DND-41 (cell line): ENCODE measurements around the gene ZNF813.

ENCODE experiments used
- ATAC-seq: fragments of 200-7000 bp; cut with Tn5 transposase; 3 replicates; pipeline ENCODE4 v1.9.1; 2021; ENCODE audit warnings: low read depth; ENCODE audit not compliant: insufficient read depth
- DNase-seq: peaks from one replicate; pipeline ENCODE4 v3.0.0-alpha.2; 2020
- H2AFZ ChIP-seq: 2 replicates; pipeline ENCODE4 v1.6.0; 2012; ENCODE audit warnings: low read depth, low read length
- H3K27ac ChIP-seq: 2 replicates; pipeline ENCODE4 v1.5.1; 2012; ENCODE audit warnings: low read length, inconsistent platforms
- H3K27me3 ChIP-seq: fragments of 200-600 bp; sonication (generic); 2 replicates; pipeline ENCODE4 v1.6.0; 2012; ENCODE audit warnings: low read length, mild to moderate bottlenecking, inconsistent platforms; ENCODE audit not compliant: insufficient read depth, poor library complexity
- H3K36me3 ChIP-seq: 2 replicates; pipeline ENCODE4 v1.5.1; 2012; ENCODE audit warnings: low read length, inconsistent platforms; ENCODE audit not compliant: insufficient read depth
- H3K4me1 ChIP-seq: 2 replicates; pipeline ENCODE4 v1.5.1; 2012; ENCODE audit warnings: mild to moderate bottlenecking, low read length; ENCODE audit not compliant: insufficient read depth
- H3K4me2 ChIP-seq: 2 replicates; pipeline ENCODE4 v1.6.0; 2012; ENCODE audit warnings: mild to moderate bottlenecking, moderate library complexity, low read length, inconsistent platforms; ENCODE audit not compliant: insufficient read depth
- H3K4me3 ChIP-seq, 2 experiments: fragments of 200-600 bp in 1 of 2; shearing (Covaris generic) in 1 of 2; 2 replicates each; pipeline ENCODE4 v1.5.1; 2012 to 2016; ENCODE audit warnings: inconsistent platforms in 2 of 2, low read length in 2 of 2, mild to moderate bottlenecking in 2 of 2, low read depth in 1 of 2, moderate library complexity in 1 of 2
- H3K79me2 ChIP-seq: 2 replicates; pipeline ENCODE4 v1.6.0; 2012; ENCODE audit warnings: low read length, inconsistent platforms; ENCODE audit not compliant: insufficient read depth
- H3K9ac ChIP-seq: 2 replicates; pipeline ENCODE4 v1.6.0; 2012; ENCODE audit warnings: low read depth, mild to moderate bottlenecking, inconsistent platforms, low read length, moderate library complexity
- H3K9me3 ChIP-seq: 2 replicates; pipeline ENCODE4 v1.5.1; 2012; ENCODE audit warnings: low read length, moderate library complexity, mild to moderate bottlenecking, inconsistent platforms; ENCODE audit not compliant: insufficient read depth, severe bottlenecking
- H4K20me1 ChIP-seq: 2 replicates; pipeline ENCODE4 v1.6.0; 2012; ENCODE audit warnings: low read length; ENCODE audit not compliant: insufficient read depth
- EZH2 ChIP-seq: IDR thresholded peaks from 3 replicates; pipeline ENCODE4 v1.6.1; 2012; ENCODE audit warnings: borderline replicate concordance, low read depth, mild to moderate bottlenecking, moderate library complexity, low read length, inconsistent platforms; ENCODE audit not compliant: severe bottlenecking
- TF ChIP-seq, protein P1 (sequence below): IDR thresholded peaks from 2 replicates; pipeline ENCODE4 v1.5.1; 2012; ENCODE audit warnings: borderline replicate concordance, low read length, moderate library complexity, mild to moderate bottlenecking; ENCODE audit not compliant: poor library complexity, severe bottlenecking; ENCODE audit errors: extremely low read depth

Gene ZNF813

DNA sequence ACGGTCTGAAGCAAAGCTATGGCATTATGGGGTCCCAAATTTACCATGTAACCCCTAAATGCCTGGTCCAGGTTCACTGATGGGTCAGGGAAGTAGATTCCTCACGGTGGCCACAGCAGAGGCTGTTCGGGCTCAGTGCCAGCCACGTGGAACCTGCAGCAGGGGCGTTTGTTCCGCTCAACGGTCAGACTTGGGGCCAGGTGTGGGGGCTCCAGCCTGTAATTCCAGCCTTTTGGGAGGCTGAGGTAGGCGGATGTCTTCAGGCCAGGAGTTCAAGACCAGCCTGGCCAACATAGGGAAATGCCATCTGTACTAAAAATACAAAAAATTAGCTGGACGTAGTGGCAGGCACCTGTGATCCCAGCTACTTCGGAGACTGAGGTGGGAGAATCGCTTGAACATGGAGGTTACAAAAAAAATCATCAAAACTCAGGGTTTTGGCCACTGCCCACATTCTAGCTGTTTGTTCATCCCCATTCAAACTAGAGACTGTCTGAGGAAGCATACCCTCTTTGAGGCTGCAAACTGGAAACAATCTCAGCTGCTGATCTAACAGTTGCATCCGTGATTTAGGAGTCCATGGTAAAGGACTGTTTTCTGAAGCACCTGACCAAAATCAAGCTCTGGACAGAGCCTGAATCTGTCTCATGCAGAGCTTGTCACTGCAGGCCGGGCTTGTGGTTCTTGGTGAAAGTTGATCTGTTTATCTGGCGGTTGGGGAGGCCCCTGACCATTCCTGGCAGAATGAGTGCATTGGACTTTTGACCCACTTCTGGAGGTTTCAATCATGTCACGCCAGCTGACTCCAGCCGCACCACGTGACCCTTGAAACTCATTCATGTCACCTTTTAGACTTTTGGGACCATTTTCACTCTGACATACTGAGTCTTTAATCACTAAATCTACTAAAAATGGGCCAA, 40.2 kb downstream of the ZNF813 start:
- Histone ChIP-seq H3K79me2 (no peaks in the 10 kb centered on the region), H3K36me3 (no peaks in the 10 kb centered on the region), H3K9me3 (no peaks in the 10 kb centered on the region), H3K27me3 (no peaks in the 10 kb centered on the region), H3K4me2 (no peak overlapping the region), H3K4me1 (no peaks in the 10 kb centered on the region), H3K4me3 (no peak overlapping the region), H2AFZ (no peak overlapping the region), H4K20me1 (no peaks in the 10 kb centered on the region), H3K27ac (no peak overlapping the region), H3K9ac (no peak overlapping the region)
- no peak for DNase-seq
- no peak for ATAC-seq
- TF ChIP-seq, protein P1, sequence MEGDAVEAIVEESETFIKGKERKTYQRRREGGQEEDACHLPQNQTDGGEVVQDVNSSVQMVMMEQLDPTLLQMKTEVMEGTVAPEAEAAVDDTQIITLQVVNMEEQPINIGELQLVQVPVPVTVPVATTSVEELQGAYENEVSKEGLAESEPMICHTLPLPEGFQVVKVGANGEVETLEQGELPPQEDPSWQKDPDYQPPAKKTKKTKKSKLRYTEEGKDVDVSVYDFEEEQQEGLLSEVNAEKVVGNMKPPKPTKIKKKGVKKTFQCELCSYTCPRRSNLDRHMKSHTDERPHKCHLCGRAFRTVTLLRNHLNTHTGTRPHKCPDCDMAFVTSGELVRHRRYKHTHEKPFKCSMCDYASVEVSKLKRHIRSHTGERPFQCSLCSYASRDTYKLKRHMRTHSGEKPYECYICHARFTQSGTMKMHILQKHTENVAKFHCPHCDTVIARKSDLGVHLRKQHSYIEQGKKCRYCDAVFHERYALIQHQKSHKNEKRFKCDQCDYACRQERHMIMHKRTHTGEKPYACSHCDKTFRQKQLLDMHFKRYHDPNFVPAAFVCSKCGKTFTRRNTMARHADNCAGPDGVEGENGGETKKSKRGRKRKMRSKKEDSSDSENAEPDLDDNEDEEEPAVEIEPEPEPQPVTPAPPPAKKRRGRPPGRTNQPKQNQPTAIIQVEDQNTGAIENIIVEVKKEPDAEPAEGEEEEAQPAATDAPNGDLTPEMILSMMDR, result no peak
- TF ChIP-seq EZH2, result no peak

DNA sequence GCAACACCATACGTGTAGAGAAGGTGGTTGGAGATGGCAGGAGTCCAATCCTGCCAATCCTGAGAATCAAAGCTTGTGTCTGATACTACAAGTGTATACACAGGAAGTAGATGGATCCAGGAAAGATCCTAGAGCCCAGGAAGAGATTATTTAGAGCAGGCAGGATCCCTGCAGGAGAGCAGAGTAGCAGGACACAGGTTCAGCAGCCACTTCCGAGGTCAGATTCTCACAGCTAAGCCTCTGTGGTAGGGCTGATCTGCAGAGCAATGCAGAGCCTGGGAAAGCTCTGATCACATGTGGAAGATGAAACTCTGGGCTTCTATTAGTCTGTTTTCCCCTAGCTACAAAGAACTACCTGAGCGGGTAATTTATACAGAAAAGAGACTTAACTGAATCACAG, 41.9 kb downstream of the ZNF813 start:
- H3K9ac ChIP-seq, result no peak overlapping the region
- TF ChIP-seq, protein P1, result no peak
- no peak for TF ChIP-seq EZH2
- ATAC-seq (no peak), DNase-seq (no peak)
- no peak overlapping the region for H3K4me2 ChIP-seq
- H4K20me1 ChIP-seq, result no peaks in the 10 kb centered on the region
- H3K9me3 ChIP-seq, result no peaks in the 10 kb centered on the region
- no peaks in the 10 kb centered on the region for H3K79me2 ChIP-seq
- no peaks in the 10 kb centered on the region for H3K4me1 ChIP-seq
- H3K4me3 ChIP-seq, result no peak overlapping the region
- no peak overlapping the region for H3K27ac ChIP-seq
- H3K36me3 ChIP-seq, result no peaks in the 10 kb centered on the region
- H3K27me3 ChIP-seq, result no peaks in the 10 kb centered on the region
- no peak overlapping the region for H2AFZ ChIP-seq

DNA sequence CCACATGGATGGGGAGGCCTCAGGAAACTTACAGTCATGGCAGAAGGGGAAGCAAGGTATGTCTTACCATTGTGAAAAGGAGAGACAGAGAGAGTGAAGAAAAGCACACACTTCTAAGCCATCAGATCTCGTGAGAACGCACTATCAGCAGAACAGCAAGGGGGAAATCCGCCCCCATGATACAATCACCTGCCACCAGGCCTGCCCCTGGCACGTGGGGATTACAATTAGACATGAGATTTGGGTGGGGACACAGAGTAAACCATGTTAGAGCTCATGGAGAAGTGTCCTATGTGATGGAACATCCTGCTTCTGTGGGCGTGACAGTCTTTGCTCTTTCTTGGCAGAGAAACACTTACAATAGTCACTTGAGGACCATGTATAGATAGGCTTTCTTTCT, 42.3 kb downstream of the ZNF813 start:
- H3K9ac ChIP-seq, result no peak overlapping the region
- no peaks in the 10 kb centered on the region for H3K27me3 ChIP-seq
- H4K20me1 ChIP-seq, result no peaks in the 10 kb centered on the region
- no peak overlapping the region for H3K4me2 ChIP-seq
- H3K36me3 ChIP-seq, result no peaks in the 10 kb centered on the region
- H3K9me3 ChIP-seq, result no peaks in the 10 kb centered on the region
- TF ChIP-seq, protein P1, result no peak
- no peak for TF ChIP-seq EZH2
- H3K27ac ChIP-seq, result no peak overlapping the region
- no peak overlapping the region for H3K4me3 ChIP-seq
- DNase-seq, result no peak
- no peak overlapping the region for H2AFZ ChIP-seq
- no peak for ATAC-seq
- H3K4me1 ChIP-seq, result no peaks in the 10 kb centered on the region
- no peaks in the 10 kb centered on the region for H3K79me2 ChIP-seq
